Stomach (tissue), 4 donors: ENCODE measurements around the gene CLSTN1.

Experiments
- EP300 ChIP-seq: sonication (generic); formaldehyde crosslinking; IDR thresholded peaks from one replicate; pipeline ENCODE4 v1.6.1; 2017; ENCODE audit warnings: antibody characterized with exemption
- POLR2A ChIP-seq, 4 donors: fragments of 450-650 bp; IDR thresholded peaks; one replicate each; pipeline ENCODE4 v1.6.1; 2016; ENCODE audit warnings: antibody characterized with exemption in 4 of 4, control low read depth in 2 of 4, mild to moderate bottlenecking in 1 of 4, moderate library complexity in 1 of 4
- POLR2AphosphoS5 ChIP-seq, 3 donors: sonication (generic); formaldehyde crosslinking; IDR thresholded peaks; one replicate each; pipeline ENCODE4 v1.6.1; 2016; ENCODE audit warnings: antibody characterized with exemption in 3 of 3
- TF ChIP-seq, protein P1 (sequence below), 7 experiments: fragments of 450-650 bp in 4 of 7; fragments of 200-600 bp in 3 of 7; sonication (generic) in 3 of 7; IDR thresholded peaks; one replicate each; pipeline ENCODE4 v1.5.1; 2016 to 2019; ENCODE audit warnings: antibody characterized with exemption in 7 of 7, control low read depth in 2 of 7, mild to moderate bottlenecking in 1 of 7

DNA sequence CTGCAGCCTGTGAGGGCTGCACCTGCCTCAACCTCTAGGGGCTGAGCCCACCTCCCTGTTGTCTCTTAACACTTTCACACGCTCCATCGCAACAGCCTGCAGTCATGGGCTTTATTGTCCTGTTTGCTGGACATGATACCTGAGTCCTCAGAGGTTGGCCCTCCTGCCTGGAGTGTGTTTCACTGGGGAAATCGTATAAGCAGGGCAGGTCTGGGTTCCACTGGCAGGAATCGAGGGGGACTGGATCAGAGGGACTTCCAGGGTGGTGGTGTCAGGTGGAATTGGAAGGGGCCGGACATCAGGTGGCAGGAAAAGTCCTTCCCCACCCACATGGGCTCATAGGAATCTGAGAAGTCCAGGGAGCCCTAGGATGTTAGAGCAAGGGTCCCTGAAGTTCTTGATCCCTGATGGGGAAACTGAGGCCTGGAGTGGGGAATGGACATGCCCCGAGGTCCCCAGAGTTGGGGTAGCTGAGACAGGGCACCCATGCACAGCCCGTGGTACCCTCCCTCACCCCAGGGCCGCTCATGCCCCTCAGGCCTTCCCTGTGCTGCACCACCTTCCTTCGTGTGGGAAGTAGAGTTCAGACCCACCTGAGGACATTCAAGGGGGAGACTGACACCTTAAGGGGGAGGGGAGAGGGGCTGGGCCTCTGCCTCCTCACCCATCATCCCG lies 105.6 kb downstream of the CLSTN1 start:
- TF ChIP-seq POLR2A (IDR thresholded peaks at IDR 0.05) (no peak), POLR2AphosphoS5 (IDR thresholded peaks at IDR 0.05) (no peak), EP300 (no peak)
- TF ChIP-seq, protein P1, sequence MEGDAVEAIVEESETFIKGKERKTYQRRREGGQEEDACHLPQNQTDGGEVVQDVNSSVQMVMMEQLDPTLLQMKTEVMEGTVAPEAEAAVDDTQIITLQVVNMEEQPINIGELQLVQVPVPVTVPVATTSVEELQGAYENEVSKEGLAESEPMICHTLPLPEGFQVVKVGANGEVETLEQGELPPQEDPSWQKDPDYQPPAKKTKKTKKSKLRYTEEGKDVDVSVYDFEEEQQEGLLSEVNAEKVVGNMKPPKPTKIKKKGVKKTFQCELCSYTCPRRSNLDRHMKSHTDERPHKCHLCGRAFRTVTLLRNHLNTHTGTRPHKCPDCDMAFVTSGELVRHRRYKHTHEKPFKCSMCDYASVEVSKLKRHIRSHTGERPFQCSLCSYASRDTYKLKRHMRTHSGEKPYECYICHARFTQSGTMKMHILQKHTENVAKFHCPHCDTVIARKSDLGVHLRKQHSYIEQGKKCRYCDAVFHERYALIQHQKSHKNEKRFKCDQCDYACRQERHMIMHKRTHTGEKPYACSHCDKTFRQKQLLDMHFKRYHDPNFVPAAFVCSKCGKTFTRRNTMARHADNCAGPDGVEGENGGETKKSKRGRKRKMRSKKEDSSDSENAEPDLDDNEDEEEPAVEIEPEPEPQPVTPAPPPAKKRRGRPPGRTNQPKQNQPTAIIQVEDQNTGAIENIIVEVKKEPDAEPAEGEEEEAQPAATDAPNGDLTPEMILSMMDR (IDR thresholded peaks at IDR 0.05) = no peak
